GM12878 (cell line): ENCODE measurements around the gene DNASE1. TPM values are rescaled to one million over a fixed set of nuclear protein-coding genes. Genes with fewer than 3 reads are reported as not detected.

Source experiments
- ATAC-seq: fragments of 200-7000 bp; cut with Tn5 transposase; 3 replicates; pipeline ENCODE4 v1.9.1; 2020; ENCODE audit warnings: mild to moderate bottlenecking, moderate library complexity
- BruUV-seq: library from RNA; stranded (reverse); fragments of 400-500 nt; replicated peaks from 2 replicates; lab custom pipeline; 2021; lab: Mats Ljungman, UMichigan
- CTCF ChIA-PET: fragments of 300-600 bp; sonication (Branson Sonifier 250); formaldehyde crosslinking; extraction: SDS; loops from one replicate; lab custom pipeline; 2021; ENCODE audit warnings: inconsistent platforms; lab: Yijun Ruan, JAX
- POLR2A ChIA-PET: fragments of 350-600 bp; formaldehyde crosslinking; extraction: SDS; loops from one replicate; lab custom pipeline; 2021; ENCODE audit warnings: inconsistent platforms; lab: Charles Lee
- RAD21 ChIA-PET: fragments of 300-600 bp; sonication (Branson Sonifier 250); formaldehyde crosslinking; loops from one replicate; lab custom pipeline; 2023; ENCODE audit warnings: antibody characterized with exemption; ENCODE audit not compliant: unreplicated experiment; lab: Charles Lee
- SMC1A ChIA-PET: fragments of 300-600 bp; sonication (Branson Sonifier 250); formaldehyde crosslinking; loops from one replicate; lab custom pipeline; 2023; ENCODE audit not compliant: unreplicated experiment, uncharacterized antibody; lab: Charles Lee
- DNase-seq: peaks from one replicate; pipeline ENCODE4 v3.0.0-alpha.2; 2011; ENCODE audit warnings: low read depth, low spot score
- FAIRE-seq: peaks from 3 replicates; lab custom pipeline; 2011; peaks lifted over from hg19 to GRCh38; lab: Jason Lieb, UNC
- H2AFZ ChIP-seq: 2 replicates; pipeline ENCODE4 v1.6.0; 2011; ENCODE audit warnings: low read depth, low read length, control low read depth; ENCODE audit not compliant: control insufficient read depth
- H3K27ac ChIP-seq: 2 replicates; pipeline ENCODE4 v1.5.1; 2011; ENCODE audit warnings: control low read depth; ENCODE audit not compliant: control insufficient read depth, insufficient read depth
- H3K27me3 ChIP-seq, 2 experiments: replicated peaks in 1 of 2; 2 replicates each; pipeline versions ENCODE4 v1.6.0 to v1.6.1; 2011; ENCODE audit warnings: low read length in 1 of 2; ENCODE audit not compliant: control insufficient read depth in 2 of 2, insufficient read depth in 2 of 2
- H3K36me3 ChIP-seq, 2 experiments: 2 replicates each; pipeline ENCODE4 v1.5.1; 2011; ENCODE audit warnings: low read length in 1 of 2; ENCODE audit not compliant: control insufficient read depth in 2 of 2, insufficient read depth in 2 of 2
- H3K4me1 ChIP-seq: 2 replicates; pipeline ENCODE4 v1.6.1; 2011; ENCODE audit warnings: mild to moderate bottlenecking, low read length, moderate library complexity, mixed read lengths; ENCODE audit not compliant: control insufficient read depth, insufficient read depth
- H3K4me2 ChIP-seq: 2 replicates; pipeline ENCODE4 v1.6.0; 2011; ENCODE audit warnings: control low read depth; ENCODE audit not compliant: control insufficient read depth, insufficient read depth
- H3K4me3 ChIP-seq: fragments of 200-600 bp; sonication (generic); 2 replicates; pipeline ENCODE4 v1.5.1; 2016
- H3K79me2 ChIP-seq: 2 replicates; pipeline ENCODE4 v1.6.0; 2011; ENCODE audit warnings: low read length; ENCODE audit not compliant: control insufficient read depth, insufficient read depth
- H3K9ac ChIP-seq: 2 replicates; pipeline ENCODE4 v1.8.0; 2011; ENCODE audit warnings: low read length, control low read depth, mixed read lengths; ENCODE audit not compliant: control insufficient read depth, insufficient read depth
- H3K9me3 ChIP-seq: replicated peaks from 3 replicates; pipeline ENCODE4 v1.5.1; 2011; ENCODE audit warnings: mild to moderate bottlenecking, low read length; ENCODE audit not compliant: control insufficient read depth, insufficient read depth
- H4K20me1 ChIP-seq: 2 replicates; pipeline ENCODE4 v1.6.0; 2011; ENCODE audit not compliant: control insufficient read depth, insufficient read depth
- CREB1 ChIP-seq: IDR thresholded peaks from 2 replicates; pipeline ENCODE4 v1.6.1; 2012; ENCODE audit warnings: low read depth, mild to moderate bottlenecking, inconsistent platforms
- DPF2 ChIP-seq: fragments of 450-650 bp; IDR thresholded peaks from 2 replicates; pipeline ENCODE4 v1.6.1; 2017; ENCODE audit warnings: mild to moderate bottlenecking
- JUND ChIP-seq: IDR thresholded peaks from 2 replicates; pipeline ENCODE4 v1.6.1; 2012; ENCODE audit warnings: low read depth, mild to moderate bottlenecking, low read length, improper control_type of control experiment, moderate library complexity
- KAT2A ChIP-seq: conservative IDR thresholded peaks from 2 replicates; pipeline ENCODE4 v1.6.1; 2011; ENCODE audit warnings: low read depth, low read length; ENCODE audit not compliant: control insufficient read depth
- NFYB ChIP-seq: IDR thresholded peaks from 2 replicates; pipeline ENCODE4 v1.6.1; 2011; ENCODE audit warnings: low read depth, mild to moderate bottlenecking, low read length, improper control_type of control experiment, moderate library complexity; ENCODE audit not compliant: insufficient read depth
- SIN3A ChIP-seq: IDR thresholded peaks from 2 replicates; pipeline ENCODE4 v1.6.1; 2012; ENCODE audit warnings: low read depth, low read length, improper control_type of control experiment
- SPI1 ChIP-seq: IDR thresholded peaks from 2 replicates; pipeline ENCODE4 v1.6.1; 2011; ENCODE audit warnings: low read depth, mild to moderate bottlenecking, low read length, moderate library complexity, borderline replicate concordance; ENCODE audit not compliant: insufficient read depth
- STAT1 ChIP-seq: fragments of 450-650 bp; conservative IDR thresholded peaks from 2 replicates; pipeline ENCODE4 v1.6.1; 2014; ENCODE audit warnings: antibody characterized with exemption, mild to moderate bottlenecking
- TCF7 ChIP-seq: IDR thresholded peaks from 2 replicates; pipeline ENCODE4 v1.6.1; 2014; ENCODE audit warnings: antibody characterized with exemption, borderline replicate concordance
- WGBS: methylation state at CpG from one replicate; pipeline ENCODE4 v1.1.6; 2016; ENCODE audit warnings: low lambda C conversion rate; ENCODE audit not compliant: insufficient replicate concordance, insufficient coverage; ENCODE audit errors: missing lambda C conversion rate; 5-methylcytosine and 5-hydroxymethylcytosine counted together
- in situ Hi-C: fragments of 300-500 bp; cut with MboI; formaldehyde crosslinking; loops from 9 replicates; pipeline ENCODE4 v1.14.3; 2018; ENCODE audit warnings: mixed read lengths
- intact Hi-C: fragments of 100-400 bp; cut with micrococcal nuclease; formaldehyde crosslinking; loops from one replicate; pipeline ENCODE4 v1.14.2; 2022; ENCODE audit not compliant: unreplicated experiment
- polyA plus RNA-seq, 11 experiments: library from polyadenylated mRNA; depleted of rRNA in 4 of 11; unstranded in 6 of 11; stranded (reverse) in 5 of 11; fragments of >200 nt; fragmentation: Nextera tagmentation in 4 of 11; fragmentation: Illumina TruSeq in 1 of 11; extraction: Ambion mirVana in 4 of 11; extraction: Trizol in 1 of 11; gene quantifications; 1 replicate in 1 of 11; 2 replicates in 10 of 11; pipeline versions ENCODE4 v1.2.1 to v1.2.3, GENCODE V29; 2011 to 2016; ENCODE audit warnings: inconsistent platforms in 2 of 11, missing spikeins in 2 of 11, low read depth in 1 of 11
- total RNA-seq, 4 experiments: library from RNA; depleted of rRNA in 3 of 4; stranded (reverse); fragments of >200 nt in 3 of 4; fragmentation: Illumina TruSeq in 1 of 4; extraction: Trizol in 1 of 4; gene quantifications; 2 replicates each; pipeline versions ENCODE4 v1.2.1 to v1.2.3, GENCODE V29; 2013 to 2021

The DNASE1 gene
- total and polyA plus RNA-seq, 10 of the 15 experiments (the other 5 are each of a cell fraction or from before 2014, with no cell fraction given), result 0.23 to 12.0 (median 7.9) TPM

GRCh38 chr16:3652373-3653195 lies 1.9 kb upstream of the DNASE1 start:
- ATAC-seq (no peak), DNase-seq (no peak), FAIRE-seq (no peak)
- intact Hi-C loops, result no loop called here
- Histone ChIP-seq H3K9me3 (no peaks in the 10 kb centered on the region), H3K27me3 (no peaks in the 10 kb centered on the region), H3K27ac (no peak overlapping the region), H3K9ac (no peak overlapping the region), H3K4me2 (no peak overlapping the region), H3K4me1 (no peaks in the 10 kb centered on the region), H3K79me2 (no peaks in the 10 kb centered on the region), H3K36me3 (peaks cover 13 to 24% of the 10 kb centered on the region in 2 experiments; a peak in 3 of 4 replicates), H4K20me1 (no peaks in the 10 kb centered on the region), H3K4me3 (no peak overlapping the region), H2AFZ (no peak overlapping the region)
- TF ChIP-seq STAT1 (no peak), CREB1 (no peak), NFYB (no peak), SPI1 (no peak), TCF7 (no peak), DPF2 (no peak), JUND (no peak), KAT2A (no peak), SIN3A (no peak)
- ChIA-PET POLR2A (no interaction called here), CTCF (no interaction called here), RAD21 (no interaction called here), SMC1A (no interaction called here)
- 97% methylated on average over 14 of the region's 14 CpGs for WGBS
- in situ Hi-C loops, result no loop called here
- BruUV-seq, result no TSS peak
